GM06990 (cell line): ENCODE results near the gene DYDC2.

Experiments
- DNase-seq: peaks from one replicate; pipeline ENCODE4 v3.0.0-alpha.2; 2011; ENCODE audit not compliant: insufficient read length; ENCODE audit errors: extremely low read depth
- H3K27me3 ChIP-seq: replicated peaks from 2 replicates; pipeline ENCODE4 v1.6.0; 2011; ENCODE audit warnings: low read length; ENCODE audit not compliant: control insufficient read depth, insufficient read depth
- H3K36me3 ChIP-seq: 2 replicates; pipeline ENCODE4 v1.5.1; 2011; ENCODE audit warnings: low read length; ENCODE audit not compliant: control insufficient read depth, insufficient read depth
- H3K4me3 ChIP-seq: replicated peaks from 2 replicates; pipeline ENCODE4 v1.5.1; 2011; ENCODE audit warnings: low read depth, mild to moderate bottlenecking, control low read depth, low read length
- TF ChIP-seq, protein P1 (sequence below): IDR thresholded peaks from 2 replicates; pipeline ENCODE4 v1.5.1; 2011; ENCODE audit warnings: low read length, control low read depth, mild to moderate bottlenecking, inconsistent platforms; ENCODE audit not compliant: insufficient read depth, poor library complexity, severe bottlenecking

DYDC2 gene

GRCh38 chr10:80319725-80320290 is 36.8 kb upstream of the DYDC2 start:
- H3K4me3 ChIP-seq, result no peak overlapping the region
- H3K36me3 ChIP-seq, result no peaks in the 10 kb centered on the region
- H3K27me3 ChIP-seq, result no peaks in the 10 kb centered on the region
- TF ChIP-seq, protein P1, sequence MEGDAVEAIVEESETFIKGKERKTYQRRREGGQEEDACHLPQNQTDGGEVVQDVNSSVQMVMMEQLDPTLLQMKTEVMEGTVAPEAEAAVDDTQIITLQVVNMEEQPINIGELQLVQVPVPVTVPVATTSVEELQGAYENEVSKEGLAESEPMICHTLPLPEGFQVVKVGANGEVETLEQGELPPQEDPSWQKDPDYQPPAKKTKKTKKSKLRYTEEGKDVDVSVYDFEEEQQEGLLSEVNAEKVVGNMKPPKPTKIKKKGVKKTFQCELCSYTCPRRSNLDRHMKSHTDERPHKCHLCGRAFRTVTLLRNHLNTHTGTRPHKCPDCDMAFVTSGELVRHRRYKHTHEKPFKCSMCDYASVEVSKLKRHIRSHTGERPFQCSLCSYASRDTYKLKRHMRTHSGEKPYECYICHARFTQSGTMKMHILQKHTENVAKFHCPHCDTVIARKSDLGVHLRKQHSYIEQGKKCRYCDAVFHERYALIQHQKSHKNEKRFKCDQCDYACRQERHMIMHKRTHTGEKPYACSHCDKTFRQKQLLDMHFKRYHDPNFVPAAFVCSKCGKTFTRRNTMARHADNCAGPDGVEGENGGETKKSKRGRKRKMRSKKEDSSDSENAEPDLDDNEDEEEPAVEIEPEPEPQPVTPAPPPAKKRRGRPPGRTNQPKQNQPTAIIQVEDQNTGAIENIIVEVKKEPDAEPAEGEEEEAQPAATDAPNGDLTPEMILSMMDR, result no peak
- DNase-seq, result no peak

- Histone ChIP-seq H3K27me3 (no peaks in the 10 kb centered on the region), H3K36me3 (no peaks in the 10 kb centered on the region), H3K4me3 (no peak overlapping the region)
- no peak for DNase-seq
- TF ChIP-seq, protein P1, result no peak
Observed at GRCh38 chr10:80320377-80320776, 36.2 kb upstream of the DYDC2 start.

DNA sequence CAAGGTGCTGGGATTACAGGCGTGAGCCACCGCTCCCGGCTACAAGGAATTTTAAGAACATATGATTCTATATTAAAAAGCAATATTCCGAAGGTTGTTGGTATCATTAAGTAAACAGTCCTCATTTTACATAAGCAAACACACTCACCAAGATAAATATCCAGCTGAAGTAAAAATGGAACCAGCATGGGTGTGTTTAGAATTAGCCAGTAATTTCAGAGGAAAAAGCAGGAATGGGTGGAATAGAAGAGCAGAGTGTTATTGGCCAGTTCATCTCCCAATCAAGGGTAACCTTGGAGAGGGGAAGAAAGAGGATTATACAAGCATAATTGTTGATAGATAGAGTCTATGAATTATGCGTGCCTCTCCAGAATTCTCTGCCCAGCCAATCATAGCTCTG is 35.4 kb upstream of the DYDC2 start:
- Histone ChIP-seq H3K36me3 (no peaks in the 10 kb centered on the region), H3K27me3 (no peaks in the 10 kb centered on the region), H3K4me3 (no peak overlapping the region)
- TF ChIP-seq, protein P1, result no peak
- no peak for DNase-seq

DNA sequence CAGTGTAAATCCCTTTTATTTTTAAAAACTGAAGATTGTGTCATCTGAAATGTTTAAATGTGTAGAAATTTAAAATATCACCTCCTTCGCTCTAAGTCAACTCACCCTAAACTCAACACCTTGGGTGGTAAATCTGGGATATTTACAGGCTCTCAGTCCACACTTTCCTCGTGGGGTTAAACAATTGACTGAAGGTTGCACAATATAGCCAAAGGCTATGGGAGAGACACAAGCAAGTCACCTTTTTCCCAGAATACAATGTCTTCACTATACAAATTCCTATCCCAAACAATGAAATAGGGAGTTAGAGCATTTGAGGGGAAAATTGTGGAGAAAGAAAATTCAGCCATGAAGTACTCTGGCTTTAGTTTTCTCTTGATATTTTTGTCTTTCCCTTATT is 34.4 kb upstream of the DYDC2 start:
- H3K4me3 ChIP-seq, result no peak overlapping the region
- no peaks in the 10 kb centered on the region for H3K36me3 ChIP-seq
- no peaks in the 10 kb centered on the region for H3K27me3 ChIP-seq
- DNase-seq, result no peak
- TF ChIP-seq, protein P1, result no peak

DNA sequence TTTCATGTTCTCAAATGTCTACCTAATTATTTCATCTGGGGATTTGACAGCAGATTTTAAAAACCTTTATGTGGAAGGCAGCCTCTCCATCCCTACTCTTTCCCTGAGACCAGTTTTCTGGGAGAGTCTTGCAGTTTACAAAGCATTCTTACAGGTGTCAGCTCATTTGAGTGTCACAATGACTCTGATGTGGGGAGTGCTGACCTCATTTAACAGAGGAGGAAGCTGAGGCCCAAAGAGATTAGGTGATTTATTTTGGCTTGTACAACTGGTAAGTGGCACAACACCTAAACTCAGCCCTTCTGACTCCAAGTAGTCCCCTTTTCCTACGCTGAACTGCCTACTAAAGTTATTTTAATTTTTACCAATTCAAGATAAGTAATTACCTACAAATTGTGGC is 33.9 kb upstream of the DYDC2 start:
- H3K36me3 ChIP-seq, result no peaks in the 10 kb centered on the region
- no peaks in the 10 kb centered on the region for H3K27me3 ChIP-seq
- no peak overlapping the region for H3K4me3 ChIP-seq
- no peak for DNase-seq
- TF ChIP-seq, protein P1, result no peak

DNA sequence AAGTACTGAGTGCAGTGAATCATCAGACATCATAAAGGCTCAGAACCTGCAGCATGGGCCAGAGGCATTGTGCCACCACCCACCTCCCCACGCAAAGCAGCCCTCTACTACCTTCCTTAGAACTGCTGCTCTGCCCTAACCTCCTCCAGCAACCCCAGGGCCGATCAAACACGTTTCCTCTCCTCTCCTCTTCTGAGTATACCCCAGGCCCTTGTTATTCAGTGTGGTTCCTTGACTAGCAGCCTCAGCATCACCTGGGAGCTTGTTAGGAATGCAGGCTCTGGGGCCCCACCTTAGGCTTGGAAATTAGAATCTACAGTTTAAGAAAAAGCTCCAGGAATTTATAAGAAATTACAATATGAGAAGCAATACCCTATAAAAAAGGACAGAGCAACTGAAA is 33.3 kb upstream of the DYDC2 start:
- TF ChIP-seq, protein P1, result no peak
- H3K36me3 ChIP-seq, result no peaks in the 10 kb centered on the region
- no peak for DNase-seq
- H3K4me3 ChIP-seq, result no peak overlapping the region
- H3K27me3 ChIP-seq, result no peaks in the 10 kb centered on the region
